ENCODE data around the gene SPATA13. TPM values are rescaled to one million over a fixed set of nuclear protein-coding genes. Genes with fewer than 3 reads are reported as not detected.

SPATA13 gene
- total RNA-seq, 1 donor from 2014 or later: 12.1 TPM

GRCh38 chr13:24147570-24147963 is 13.0 kb upstream of the SPATA13 start:
- no peak for DNase-seq (ENCODE audit: low read depth)
- H3K4me3 ChIP-seq (ENCODE audit: low read depth, low read length): no peak overlapping the region
- TF ChIP-seq, protein P1, sequence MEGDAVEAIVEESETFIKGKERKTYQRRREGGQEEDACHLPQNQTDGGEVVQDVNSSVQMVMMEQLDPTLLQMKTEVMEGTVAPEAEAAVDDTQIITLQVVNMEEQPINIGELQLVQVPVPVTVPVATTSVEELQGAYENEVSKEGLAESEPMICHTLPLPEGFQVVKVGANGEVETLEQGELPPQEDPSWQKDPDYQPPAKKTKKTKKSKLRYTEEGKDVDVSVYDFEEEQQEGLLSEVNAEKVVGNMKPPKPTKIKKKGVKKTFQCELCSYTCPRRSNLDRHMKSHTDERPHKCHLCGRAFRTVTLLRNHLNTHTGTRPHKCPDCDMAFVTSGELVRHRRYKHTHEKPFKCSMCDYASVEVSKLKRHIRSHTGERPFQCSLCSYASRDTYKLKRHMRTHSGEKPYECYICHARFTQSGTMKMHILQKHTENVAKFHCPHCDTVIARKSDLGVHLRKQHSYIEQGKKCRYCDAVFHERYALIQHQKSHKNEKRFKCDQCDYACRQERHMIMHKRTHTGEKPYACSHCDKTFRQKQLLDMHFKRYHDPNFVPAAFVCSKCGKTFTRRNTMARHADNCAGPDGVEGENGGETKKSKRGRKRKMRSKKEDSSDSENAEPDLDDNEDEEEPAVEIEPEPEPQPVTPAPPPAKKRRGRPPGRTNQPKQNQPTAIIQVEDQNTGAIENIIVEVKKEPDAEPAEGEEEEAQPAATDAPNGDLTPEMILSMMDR (conservative IDR thresholded peaks at IDR 0.05; ENCODE audit: low read depth, low read length): no peak

- TF ChIP-seq, protein P1 (conservative IDR thresholded peaks at IDR 0.05; ENCODE audit: low read depth, low read length): peak; percentile 54
- H3K4me3 ChIP-seq (ENCODE audit: low read depth, low read length): no peak overlapping the region
- peak; percentile 97 for DNase-seq (ENCODE audit: low read depth)
Measured at GRCh38 chr13:24148414-24149235, 11.9 kb upstream of the SPATA13 start.

GRCh38 chr13:24149246-24150032 is 11.1 kb upstream of the SPATA13 start:
- H3K4me3 ChIP-seq (ENCODE audit: low read depth, low read length): no peak overlapping the region
- DNase-seq (ENCODE audit: low read depth): no peak
- TF ChIP-seq, protein P1 (conservative IDR thresholded peaks at IDR 0.05; ENCODE audit: low read depth, low read length): no peak

GRCh38 chr13:24150572-24150971 is 9.9 kb upstream of the SPATA13 start:
- no peak for DNase-seq (ENCODE audit: low read depth)
- H3K4me3 ChIP-seq (ENCODE audit: low read depth, low read length): no peak overlapping the region
- TF ChIP-seq, protein P1 (conservative IDR thresholded peaks at IDR 0.05; ENCODE audit: low read depth, low read length): no peak

GRCh38 chr13:24151864-24152263 is 8.7 kb upstream of the SPATA13 start:
- TF ChIP-seq, protein P1 (conservative IDR thresholded peaks at IDR 0.05; ENCODE audit: low read depth, low read length): no peak
- no peak for DNase-seq (ENCODE audit: low read depth)
- H3K4me3 ChIP-seq (ENCODE audit: low read depth, low read length): no peak overlapping the region

DNA sequence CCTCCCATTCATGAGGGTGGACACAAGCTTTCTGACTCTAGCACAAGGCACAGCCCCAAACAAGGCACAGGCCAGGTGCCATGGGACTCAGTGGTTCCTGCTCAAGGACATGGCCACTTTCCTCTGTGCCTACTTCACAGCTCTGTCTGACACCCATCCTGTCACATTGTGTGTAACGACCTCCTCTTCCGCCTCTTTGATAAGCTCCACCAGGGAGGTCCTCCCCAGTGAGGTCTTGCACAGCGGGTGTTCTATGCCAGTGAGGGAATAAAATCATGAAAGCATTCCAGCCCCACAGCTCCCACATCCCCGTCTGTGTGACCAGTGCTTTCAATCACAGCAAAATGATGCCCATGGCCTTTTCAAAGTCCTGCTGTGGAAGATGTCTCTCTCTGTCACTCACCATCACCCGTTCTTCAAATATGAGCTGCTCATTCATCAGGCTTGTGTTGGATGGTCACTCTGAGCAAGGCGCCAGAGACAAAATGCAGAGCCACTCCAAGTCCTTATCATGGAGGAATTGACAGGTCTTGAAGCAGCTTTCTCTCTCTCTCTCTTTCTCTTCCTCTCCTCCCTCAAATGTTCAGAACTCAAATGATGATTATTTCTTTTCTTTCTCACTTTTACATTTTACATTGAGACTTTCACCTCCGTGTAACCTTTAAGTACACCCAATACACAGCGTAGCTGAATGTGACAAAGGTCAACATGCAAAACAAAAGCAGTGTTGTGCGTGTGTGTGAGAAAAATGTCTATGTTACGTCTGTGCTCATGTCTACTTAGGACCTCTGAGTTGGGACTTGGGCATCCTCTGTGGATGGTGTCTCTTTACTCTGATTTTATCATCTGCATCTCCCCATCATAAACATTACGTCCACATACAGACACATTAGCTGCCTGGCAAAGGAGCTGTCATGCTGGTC is 8.0 kb upstream of the SPATA13 start:
- DNase-seq (ENCODE audit: low read depth): no peak
- TF ChIP-seq, protein P1 (conservative IDR thresholded peaks at IDR 0.05; ENCODE audit: low read depth, low read length): no peak
- no peak overlapping the region for H3K4me3 ChIP-seq (ENCODE audit: low read depth, low read length)

All from epithelial cell of proximal tubule (primary cell).